ENCODE measurements around the gene FAM131A. TPM values are rescaled to one million over a fixed set of nuclear protein-coding genes. Genes with fewer than 3 reads are reported as not detected.
A peak's percentile ranks its signal among the peaks of the same experiment; 100 is the strongest.

Gene FAM131A
- total RNA-seq, 1 donor = 9.8 TPM

DNA sequence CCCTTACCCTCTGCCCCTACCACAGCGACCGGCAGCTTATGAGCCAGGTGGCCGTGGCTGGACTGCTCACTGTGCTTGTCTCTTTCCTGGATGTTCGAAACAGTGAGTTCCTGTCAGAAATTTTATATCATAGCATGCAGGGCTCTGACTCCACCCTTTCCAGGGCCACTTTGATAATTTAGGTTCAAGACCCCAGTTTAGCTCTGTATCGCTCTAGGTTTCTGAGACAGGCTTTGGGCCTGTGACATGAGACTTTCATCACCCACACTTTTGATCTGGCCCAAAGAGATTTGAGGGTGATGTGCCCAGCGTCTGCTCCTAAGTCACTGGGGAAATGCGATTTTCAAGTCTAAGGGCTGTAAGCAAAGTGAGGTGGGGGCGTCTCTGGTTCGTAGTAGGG, 29.5 kb upstream of the FAM131A start:
- Histone ChIP-seq H3K36me3 (ENCODE audit: insufficient read depth, low read length) (peaks cover 60% of the 10 kb centered on the region), H4K20me1 (ENCODE audit: insufficient read depth, low read length) (peaks cover 17% of the 10 kb centered on the region)
- no peak for TF ChIP-seq CTCF (IDR thresholded peaks at IDR 0.05; ENCODE audit: extremely low read depth, low read depth, low read length)

DNA sequence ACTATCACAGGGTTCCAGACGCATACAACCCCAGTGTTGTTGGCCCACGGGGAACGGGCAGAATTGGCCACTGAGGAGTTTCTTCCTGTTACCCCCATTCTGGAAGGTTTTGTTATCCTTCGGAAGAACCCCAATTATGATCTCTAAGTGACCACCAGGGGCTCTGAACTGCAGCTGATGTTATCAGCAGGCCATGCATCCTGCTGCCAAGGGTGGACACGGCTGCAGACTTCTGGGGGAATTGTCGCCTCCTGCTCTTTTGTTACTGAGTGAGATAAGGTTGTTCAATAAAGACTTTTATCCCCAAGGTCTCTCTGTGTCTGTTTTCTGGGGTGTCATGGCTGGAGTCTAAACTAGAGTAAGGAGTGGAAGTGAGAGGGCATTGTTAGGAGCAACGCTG, 28.7 kb upstream of the FAM131A start:
- DNase-seq (ENCODE audit: insufficient read length, low spot score, missing footprints) = no peak
- H3K27ac ChIP-seq (ENCODE audit: low read depth, low read length) = no peak overlapping the region
- no peaks in the 10 kb centered on the region for H3K9me3 ChIP-seq (ENCODE audit: low read depth, low read length)
- H2AFZ ChIP-seq (ENCODE audit: low read length) = no peak overlapping the region
- H3K4me3 ChIP-seq (ENCODE audit: insufficient read depth, low read length) = no peak overlapping the region
- H3K4me2 ChIP-seq (ENCODE audit: insufficient read depth, low read length) = no peak overlapping the region
- peaks cover 14% of the 10 kb centered on the region for H3K79me2 ChIP-seq (ENCODE audit: insufficient read depth, low read length)
- peaks cover 52% of the 10 kb centered on the region for H3K36me3 ChIP-seq (ENCODE audit: insufficient read depth, low read length)
- H3K4me1 ChIP-seq (ENCODE audit: insufficient read depth, low read length) = no peaks in the 10 kb centered on the region
- H3K27me3 ChIP-seq (ENCODE audit: insufficient read depth, low read length) = no peaks in the 10 kb centered on the region
- TF ChIP-seq CTCF (IDR thresholded peaks at IDR 0.05; ENCODE audit: extremely low read depth, low read depth, low read length) = peak; percentile 18
- peaks cover 15% of the 10 kb centered on the region for H4K20me1 ChIP-seq (ENCODE audit: insufficient read depth, low read length)

More for the DNA sequence above, 29.5 kb upstream of the FAM131A start:
- Histone ChIP-seq H3K9me3 (ENCODE audit: low read depth, low read length) (no peaks in the 10 kb centered on the region), H3K79me2 (ENCODE audit: insufficient read depth, low read length) (peaks cover 22% of the 10 kb centered on the region), H2AFZ (ENCODE audit: low read length) (no peak overlapping the region), H3K27ac (ENCODE audit: low read depth, low read length) (no peak overlapping the region), H3K4me1 (ENCODE audit: insufficient read depth, low read length) (no peaks in the 10 kb centered on the region), H3K4me3 (ENCODE audit: insufficient read depth, low read length) (no peak overlapping the region), H3K4me2 (ENCODE audit: insufficient read depth, low read length) (no peak overlapping the region), H3K27me3 (ENCODE audit: insufficient read depth, low read length) (no peaks in the 10 kb centered on the region)
- no peak for DNase-seq (ENCODE audit: insufficient read length, low spot score, missing footprints)

DNA sequence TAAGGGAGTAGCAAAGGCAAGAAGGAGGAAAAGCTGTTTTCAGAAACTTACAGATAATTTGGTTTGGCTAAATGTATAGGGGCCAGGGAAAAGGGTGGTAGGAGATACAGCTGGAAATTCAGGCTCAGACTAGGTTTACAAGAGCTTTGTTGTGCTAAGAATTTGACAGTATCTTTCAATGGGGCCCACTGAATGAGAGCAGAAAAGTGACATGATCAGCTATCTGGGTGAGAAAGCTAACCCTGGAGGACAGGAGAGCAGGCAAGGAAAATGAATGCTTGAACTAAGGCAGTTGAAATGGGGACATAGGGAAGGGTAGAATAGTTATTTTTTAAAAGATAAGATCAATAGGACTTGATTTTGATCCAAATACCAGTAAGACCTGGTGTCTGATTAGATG, 25.8 kb upstream of the FAM131A start:
- no peak for DNase-seq (ENCODE audit: insufficient read length, low spot score, missing footprints)
- Histone ChIP-seq H3K4me1 (ENCODE audit: insufficient read depth, low read length) (peaks cover 3% of the 10 kb centered on the region), H3K27ac (ENCODE audit: low read depth, low read length) (no peak overlapping the region), H4K20me1 (ENCODE audit: insufficient read depth, low read length) (peaks cover 16% of the 10 kb centered on the region), H3K9me3 (ENCODE audit: low read depth, low read length) (no peaks in the 10 kb centered on the region), H3K27me3 (ENCODE audit: insufficient read depth, low read length) (no peaks in the 10 kb centered on the region), H3K4me3 (ENCODE audit: insufficient read depth, low read length) (no peak overlapping the region), H2AFZ (ENCODE audit: low read length) (no peak overlapping the region), H3K4me2 (ENCODE audit: insufficient read depth, low read length) (no peak overlapping the region), H3K36me3 (ENCODE audit: insufficient read depth, low read length) (peaks cover 27% of the 10 kb centered on the region), H3K79me2 (ENCODE audit: insufficient read depth, low read length) (peaks cover 20% of the 10 kb centered on the region)
- no peak for TF ChIP-seq CTCF (IDR thresholded peaks at IDR 0.05; ENCODE audit: extremely low read depth, low read depth, low read length)

GRCh38 chr3:184314363-184314699, 23.1 kb upstream of the FAM131A start, which contains the start of gene EIF4G1:
Gene EIF4G1 (plus strand): TSS chr3:184314606. CDS start chr3:184315797, 1,191 bp downstream.
- peak within 1 kb of the TSS; percentile 98 for H3K4me2 ChIP-seq (ENCODE audit: insufficient read depth, low read length)
- H3K4me1 ChIP-seq (ENCODE audit: insufficient read depth, low read length) = peaks cover 23% of the 10 kb centered on the region
- TF ChIP-seq CTCF (IDR thresholded peaks at IDR 0.05; ENCODE audit: extremely low read depth, low read depth, low read length) = no peak
- H3K79me2 ChIP-seq (ENCODE audit: insufficient read depth, low read length) = peaks cover 46% of the 10 kb centered on the region
- H3K36me3 ChIP-seq (ENCODE audit: insufficient read depth, low read length) = peaks cover 30% of the 10 kb centered on the region
- H3K27me3 ChIP-seq (ENCODE audit: insufficient read depth, low read length) = no peaks in the 10 kb centered on the region
- H3K27ac ChIP-seq (ENCODE audit: low read depth, low read length) = peak within 1 kb of the TSS; percentile 90
- H3K4me3 ChIP-seq (ENCODE audit: insufficient read depth, low read length) = peak within 1 kb of the TSS; percentile 97
- no peaks in the 10 kb centered on the region for H3K9me3 ChIP-seq (ENCODE audit: low read depth, low read length)
- H2AFZ ChIP-seq (ENCODE audit: low read length) = peak within 1 kb of the TSS; percentile 48
- H4K20me1 ChIP-seq (ENCODE audit: insufficient read depth, low read length) = peaks cover 39% of the 10 kb centered on the region
- DNase-seq (ENCODE audit: insufficient read length, low spot score, missing footprints) = peak; percentile 99

Measured in osteoblast (primary cell).